Activated CD8-positive, alpha-beta memory T cell treated with anti-CD3 and anti-CD28 coated beads, Interleukin-2, amount 50 U/mL, for 1 hour (primary cell): ENCODE measurements around the gene CLCNKA.
"Not testable (repeated sequence)": the region's sequence is repeated elsewhere in the genome, so short reads cannot be mapped to it uniquely, and the experiment has no call there.

Source experiments
- DNase-seq: peaks from one replicate; pipeline ENCODE4 v3.0.0-alpha.2; 2020; ENCODE audit errors: extremely low read depth

Gene CLCNKA

DNA sequence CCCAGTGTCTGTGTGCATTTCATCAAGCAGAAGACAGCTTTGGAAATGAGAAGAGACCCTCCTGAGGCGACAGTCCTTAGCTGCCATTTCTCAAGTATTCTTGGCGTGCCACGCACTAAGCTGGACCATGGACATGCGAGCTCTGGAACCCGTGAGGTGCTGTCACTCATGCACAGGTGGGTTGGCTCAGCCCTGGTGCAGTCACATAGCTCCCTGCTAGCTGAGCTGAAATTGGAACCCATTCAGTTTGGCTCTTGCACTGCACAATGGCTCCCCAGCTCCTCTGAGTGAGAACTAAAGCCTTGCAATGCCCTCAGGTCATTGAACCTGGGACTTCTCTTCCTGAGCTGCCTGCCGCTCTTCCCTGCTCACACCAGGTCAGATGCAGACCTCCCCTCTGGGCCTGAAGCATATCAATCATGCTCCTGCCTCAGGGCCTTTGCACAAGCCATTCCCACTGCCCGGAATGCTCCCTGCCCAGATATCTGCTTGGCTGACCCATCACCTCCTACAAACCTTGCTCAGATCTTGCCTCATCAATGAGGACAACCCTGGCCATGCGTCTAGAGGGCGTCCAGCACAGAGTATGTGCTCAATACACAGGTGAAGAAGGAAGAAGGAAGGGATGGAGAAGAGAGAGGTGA, 24.1 kb upstream of the CLCNKA start:
- DNase-seq, result no peak

DNA sequence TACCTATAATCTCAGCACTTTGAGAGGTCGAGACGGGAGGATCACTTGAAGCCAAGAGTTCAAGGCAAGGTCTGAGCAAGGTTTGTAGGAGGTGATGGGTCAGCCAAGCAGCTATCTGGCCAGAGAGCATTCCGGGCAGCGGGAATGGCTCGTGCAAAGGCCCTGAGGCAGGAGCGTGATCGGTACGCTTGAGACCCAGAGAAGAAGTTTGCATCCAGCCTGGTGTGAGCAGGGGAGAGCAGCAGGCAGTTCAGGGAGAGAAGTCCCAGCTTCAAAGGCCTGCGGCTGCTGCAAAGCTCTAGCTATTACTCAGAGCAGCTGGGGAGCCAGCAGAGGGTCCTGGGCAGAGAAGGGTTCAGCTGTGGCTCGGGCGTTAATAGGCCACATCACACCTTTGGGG, 22.9 kb upstream of the CLCNKA start:
- no peak for DNase-seq

DNA sequence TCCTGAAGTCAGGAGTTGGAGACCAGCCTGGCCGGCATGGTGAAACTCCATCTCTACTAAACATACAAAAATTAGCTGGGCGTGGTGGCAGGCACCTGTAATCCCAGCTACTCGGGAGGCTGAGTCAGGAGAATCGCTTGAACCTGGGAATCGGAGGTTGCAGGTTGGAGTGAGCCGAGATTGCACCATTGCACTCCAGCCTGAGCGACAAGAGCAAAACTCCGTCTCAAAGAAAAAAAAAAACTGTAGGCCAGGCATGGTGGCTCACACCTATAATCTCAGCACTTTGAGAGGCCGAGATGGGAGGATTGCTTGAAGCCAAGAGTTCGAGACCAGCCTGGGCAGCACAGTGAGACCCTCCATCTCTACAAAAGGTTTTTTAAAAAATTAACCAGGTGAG, 20.6 kb upstream of the CLCNKA start:
- DNase-seq, result not testable (repeated sequence)

DNA sequence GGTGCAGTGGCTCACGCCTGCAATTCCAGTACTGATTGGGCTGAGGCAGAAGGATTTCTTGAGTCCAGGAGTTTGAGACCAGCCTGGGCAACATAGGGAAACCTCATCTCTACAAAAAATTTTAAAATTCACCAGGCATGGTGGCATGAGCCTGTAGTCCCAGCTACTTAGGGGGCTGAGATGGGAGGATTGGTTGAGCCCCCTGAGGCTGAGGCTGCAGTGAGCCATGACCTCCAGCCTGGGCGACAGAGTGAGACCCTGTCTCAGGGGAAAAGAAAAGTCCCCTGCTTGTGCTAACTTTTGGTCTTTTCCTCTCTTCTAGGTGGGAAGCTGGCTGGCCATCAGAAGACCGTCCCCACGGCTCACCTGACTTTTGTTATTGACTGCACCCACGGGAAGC, 16.2 kb upstream of the CLCNKA start:
- no peak for DNase-seq

DNA sequence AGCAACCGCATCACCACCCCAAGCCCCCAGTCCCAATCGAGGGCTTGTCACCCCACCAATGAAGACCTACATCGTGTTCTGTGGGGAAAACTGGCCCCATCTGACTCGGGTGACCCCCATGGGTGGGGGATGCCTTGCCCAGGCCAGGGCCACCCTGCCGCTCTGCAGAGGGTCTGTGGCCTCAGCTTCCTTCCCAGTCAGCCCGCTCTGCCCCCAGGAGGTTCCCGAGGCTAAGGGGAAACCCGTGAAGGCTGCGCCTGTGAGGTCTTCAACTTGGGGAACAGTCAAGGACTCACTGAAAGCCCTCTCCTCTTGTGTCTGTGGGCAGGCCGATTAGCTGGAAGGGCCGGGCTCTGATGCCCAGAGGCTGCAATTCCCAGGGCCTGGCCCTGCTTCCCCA, 15.8 kb upstream of the CLCNKA start:
- no peak for DNase-seq

DNA sequence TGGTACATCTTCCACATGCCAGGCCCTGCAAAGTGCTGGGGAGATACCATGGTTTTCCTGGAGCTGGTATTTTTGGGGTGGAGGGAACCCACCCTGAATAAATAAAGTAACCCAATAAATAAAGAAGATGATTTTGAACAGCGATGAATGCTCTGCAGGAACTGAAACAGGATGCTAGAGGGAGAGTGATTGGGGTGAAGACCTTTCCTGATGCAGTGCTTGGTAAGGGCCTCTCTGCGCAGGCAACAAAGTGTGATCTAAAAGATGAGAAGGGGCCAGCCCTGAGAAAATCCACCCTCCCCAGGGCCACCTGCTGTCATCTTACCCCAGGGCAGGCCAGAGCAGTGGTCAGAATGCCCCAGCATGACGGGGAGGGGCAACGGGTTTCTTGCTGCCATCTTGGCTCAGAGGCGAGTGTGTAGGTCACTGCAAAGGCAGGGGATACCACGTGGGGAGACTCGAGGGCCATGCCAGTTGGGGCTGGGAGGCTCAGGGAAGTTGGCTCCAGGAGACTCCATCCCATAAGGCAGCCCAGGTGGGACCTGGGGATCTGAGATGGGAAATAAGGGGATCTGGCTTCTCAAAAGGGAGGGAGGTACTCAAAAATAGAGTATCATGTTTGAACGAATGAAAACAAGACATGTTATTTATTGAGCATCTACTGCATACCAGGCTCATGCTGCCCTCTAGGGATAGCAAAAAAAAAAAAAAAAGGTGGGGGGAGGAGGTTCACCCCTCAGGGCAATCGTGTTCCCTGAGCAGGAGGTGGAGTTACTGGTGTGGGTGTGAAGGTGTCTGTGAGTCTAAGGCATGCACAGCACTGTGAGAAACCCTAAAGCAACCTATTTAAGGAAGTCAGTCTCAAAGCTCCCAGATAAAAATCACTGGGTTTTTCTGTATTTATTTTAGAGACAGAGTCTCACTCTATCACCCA, 15.0 kb upstream of the CLCNKA start:
- DNase-seq, result no peak

DNA sequence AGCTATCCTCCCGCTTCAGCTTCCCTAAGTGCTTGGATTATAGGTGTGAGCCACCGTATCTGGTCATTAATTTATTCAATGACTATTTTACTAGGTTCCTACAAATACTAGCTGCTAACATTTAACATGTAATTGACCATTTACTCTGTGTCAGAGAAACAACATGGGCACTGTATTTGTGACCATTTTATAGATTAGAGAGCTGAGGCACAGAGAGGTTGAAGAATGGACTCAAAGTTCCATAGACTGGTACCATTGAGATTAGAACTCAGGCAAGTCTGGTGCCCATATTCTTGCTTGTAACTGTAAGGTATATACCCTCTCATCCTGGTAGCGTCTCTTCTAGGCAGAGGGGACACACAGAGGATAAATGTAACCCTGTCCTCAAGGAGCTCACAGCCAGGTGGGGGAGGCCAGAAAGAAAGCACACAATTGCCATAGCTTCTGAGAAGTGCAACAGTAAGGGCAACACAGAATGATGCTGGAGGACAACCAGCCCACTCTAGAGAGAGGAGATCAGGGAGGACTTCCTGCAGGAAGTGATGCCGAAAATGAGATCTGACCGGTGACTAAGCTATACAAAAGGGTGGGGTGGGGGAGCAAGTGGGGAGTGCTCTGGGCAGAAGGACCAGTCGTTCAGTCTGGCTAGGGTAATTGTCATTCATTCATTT, 14.0 kb upstream of the CLCNKA start:
- no peak for DNase-seq

DNA sequence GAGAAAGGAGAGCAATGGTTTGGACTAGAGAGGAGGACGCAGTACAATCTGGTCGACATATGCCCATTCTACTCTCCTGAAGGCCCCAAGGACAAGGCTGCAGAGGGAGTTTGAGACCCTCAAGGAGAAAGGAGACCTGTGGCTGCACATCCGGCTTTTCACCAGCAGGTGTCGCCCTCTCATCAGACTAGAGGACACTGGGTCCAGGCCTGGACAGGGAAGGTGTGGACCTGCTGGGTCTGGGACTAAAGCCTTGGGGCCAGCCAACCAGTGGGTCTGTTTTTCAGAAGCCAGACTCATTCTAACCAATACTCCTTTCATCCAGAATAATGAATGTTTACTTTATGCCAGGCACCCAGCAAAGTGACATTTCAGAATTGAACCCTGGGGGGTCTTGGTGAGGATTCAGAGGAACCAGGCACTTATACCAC, 12.8 kb upstream of the CLCNKA start:
- DNase-seq, result peak; percentile 20

DNA sequence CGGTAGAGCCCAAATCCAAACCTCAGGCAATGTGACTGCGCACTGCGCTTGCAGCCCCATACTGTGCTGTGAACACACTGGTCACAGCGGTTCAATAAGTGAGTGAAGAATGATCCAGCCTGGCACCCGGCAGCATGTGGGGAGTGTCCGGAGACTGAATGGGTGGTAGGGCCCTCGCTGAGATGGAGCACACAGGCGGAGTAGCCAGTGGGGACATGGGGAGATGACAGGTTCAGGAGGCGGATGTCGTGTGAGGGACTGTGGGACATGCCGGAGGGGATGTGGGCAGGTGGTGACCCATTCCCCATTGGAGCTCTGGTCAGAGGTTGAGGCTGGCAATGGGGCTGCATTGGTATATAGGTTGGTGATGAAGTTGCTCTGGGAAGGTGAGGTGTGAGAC, 12.2 kb upstream of the CLCNKA start:
- DNase-seq, result no peak

DNA sequence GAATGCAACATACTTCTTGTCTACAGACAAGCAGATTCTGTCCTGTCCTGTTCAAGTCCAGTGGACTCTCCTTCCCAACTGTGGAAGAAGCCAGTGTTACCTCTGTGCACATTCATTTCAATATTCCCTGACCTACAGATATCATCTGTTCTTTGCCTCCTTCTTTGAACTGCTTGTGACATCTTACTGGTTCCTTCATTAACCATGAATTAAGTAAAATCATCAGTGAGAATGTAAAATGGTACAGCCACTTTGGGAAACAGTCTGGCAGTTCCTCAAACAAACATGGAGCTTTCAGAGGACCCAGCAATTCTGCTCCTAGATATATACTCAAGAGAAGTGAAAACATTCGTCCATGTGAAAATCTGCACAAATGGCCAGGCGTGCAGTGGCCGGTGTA, 11.0 kb upstream of the CLCNKA start:
- no peak for DNase-seq

DNA sequence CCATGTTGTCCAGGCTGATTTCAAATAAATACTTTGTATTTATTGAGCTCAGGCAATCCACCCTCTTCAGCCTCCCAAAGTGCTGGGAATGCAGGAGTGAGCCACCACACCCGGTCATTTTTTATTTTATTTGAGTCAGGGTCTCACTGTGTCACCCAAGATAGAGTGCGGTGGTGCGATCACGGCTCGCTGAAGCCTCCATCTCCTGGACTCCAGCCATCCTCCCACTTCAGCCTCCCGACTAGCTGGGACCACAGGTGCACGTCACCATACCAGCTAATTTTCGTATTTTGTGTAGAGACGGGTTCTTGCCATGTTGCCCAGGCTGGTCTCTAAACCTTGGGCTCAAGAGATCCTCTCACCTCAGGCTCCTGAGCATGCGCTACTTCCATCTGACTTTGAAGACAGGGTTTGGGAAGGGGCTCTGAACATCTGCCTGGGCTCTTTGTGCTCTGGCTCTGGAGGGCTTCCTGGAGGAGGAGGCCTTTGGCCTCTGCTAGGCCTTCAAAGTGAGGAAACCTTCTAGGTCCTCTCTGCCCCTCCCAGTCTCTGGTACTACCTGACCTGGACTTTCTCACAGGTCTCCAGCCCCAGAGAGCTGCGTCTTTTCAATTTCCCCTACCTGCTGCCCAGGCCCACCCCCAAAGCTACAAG, 9.8 kb upstream of the CLCNKA start:
- DNase-seq, result no peak

DNA sequence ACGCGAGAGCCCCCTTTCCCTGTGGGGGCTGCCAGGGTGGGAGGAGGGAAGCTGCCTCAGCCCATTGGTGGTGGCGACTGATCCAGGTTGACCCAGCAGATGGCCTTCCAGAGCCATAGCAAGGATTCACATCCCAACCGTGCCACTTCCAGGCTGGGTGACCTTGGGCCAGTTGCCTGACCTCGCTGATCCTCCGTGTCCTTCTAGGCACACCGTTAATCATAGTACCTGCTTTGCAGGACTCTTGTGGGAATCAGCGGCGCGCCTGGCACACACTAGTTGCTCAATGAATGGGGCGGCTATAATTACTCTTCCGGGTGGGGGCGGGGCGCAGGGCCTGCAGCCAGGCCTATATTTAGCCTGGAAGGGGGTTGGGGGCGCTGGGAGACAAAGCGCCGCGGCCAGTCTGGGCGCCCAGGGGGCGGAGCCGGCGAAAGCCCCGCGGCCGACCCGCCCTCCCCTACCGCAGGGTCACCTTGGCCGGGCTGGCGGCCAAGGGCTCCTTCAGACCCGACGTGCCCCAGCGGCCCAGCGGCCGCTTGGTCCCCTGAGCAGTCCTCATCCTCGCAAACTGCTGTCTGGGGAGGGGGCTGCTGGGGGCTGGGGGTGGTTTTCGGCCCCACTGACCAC, 9.1 kb upstream of the CLCNKA start:
- no peak for DNase-seq

DNA sequence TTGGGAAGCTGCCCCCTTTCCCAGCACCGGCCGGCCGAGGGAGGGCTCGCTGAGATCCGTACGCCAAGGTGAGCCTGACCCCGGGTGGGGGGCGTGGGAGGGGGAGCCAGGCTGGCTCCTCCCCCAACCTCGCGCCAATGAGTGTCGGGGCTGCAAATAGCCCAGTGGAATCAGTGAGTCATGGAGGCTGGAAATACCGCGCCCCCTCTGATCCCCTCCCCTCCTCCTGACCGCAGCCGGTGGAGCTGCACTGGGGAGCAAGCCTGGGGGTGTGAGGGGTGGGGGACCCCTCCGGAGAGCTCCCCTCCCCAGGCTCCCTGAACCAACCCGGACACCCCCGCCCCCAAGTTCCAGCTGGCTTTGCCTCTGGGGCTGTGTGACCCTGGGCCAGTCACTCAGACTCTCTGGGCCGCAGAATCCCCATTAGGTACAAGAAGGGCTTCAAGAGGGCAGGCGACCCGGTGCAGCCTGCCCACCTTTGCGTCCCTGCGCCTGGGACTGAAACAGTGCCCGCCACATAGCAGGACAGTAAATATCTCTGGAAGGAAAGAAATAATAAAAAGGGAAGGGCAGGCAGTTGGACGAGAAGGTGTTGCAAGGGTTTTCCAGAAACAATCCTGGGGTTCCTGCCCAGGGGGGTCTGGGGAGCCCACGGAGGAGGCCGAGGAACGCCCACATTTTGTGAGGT, 8.5 kb upstream of the CLCNKA start:
- peak; percentile 28 for DNase-seq

DNA sequence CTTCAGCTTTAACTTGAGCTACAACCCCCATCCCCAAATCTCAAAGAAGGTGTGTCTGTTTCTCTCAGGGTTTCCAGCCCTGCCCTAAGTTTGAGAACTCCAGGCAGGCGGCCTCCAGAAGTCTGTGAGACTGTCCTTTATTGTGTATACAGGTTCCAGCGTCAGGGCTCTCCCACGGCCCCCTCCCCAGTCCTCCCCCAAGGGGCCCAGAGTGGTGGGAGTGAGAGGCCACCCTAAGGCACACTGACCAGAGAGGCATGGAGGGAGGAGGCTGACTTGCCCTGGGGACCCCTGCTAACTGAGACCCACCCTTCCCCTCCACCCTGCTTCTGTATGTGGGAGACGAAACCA, 8.0 kb upstream of the CLCNKA start:
- no peak for DNase-seq

DNA sequence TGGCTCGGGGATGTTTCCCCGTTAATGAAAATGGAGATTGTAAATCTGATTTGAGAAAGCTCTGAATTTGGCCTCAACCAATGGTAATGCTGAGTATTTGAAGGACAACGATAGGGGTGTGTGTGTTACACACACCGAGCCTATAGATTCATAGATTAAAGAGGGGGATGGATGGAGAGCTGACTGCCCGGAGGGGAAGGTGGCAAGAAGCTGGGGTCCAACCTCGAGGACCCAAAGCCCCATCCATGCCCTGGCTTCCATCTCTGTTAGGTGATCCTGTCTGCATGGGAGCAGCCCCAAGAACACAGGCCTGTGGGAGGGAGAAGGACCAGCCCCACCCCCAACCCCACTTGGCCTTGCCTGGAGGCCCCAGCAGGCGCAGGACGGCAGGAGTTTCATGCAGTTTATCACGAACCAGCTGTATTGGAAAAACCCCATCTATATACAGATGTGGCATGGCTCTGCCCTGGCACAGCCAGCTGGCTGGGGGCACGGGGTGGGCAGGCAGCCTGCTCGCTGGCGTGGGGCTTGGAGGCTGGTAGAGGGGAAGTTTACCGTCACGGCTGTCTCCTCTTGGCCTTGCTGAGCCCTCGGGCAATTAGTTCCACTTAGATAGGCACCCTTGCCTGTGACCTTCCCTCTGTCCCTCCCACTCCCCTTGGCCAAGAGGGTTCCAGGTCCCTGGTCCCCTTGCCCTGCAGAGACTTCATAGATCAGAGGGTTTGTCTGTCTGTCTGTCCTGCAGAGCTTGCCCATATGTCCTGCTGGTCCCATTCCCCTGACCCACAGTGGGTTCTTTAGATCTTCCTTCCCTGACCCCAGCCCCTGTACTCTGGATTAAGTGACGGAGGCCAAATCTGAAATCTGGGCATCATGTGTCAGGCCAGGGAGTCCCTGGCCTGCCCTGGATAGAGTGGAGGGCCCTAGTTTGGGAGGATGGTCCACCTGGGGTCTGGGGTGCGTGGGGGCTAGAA, 7.0 kb upstream of the CLCNKA start:
- no peak for DNase-seq

DNA sequence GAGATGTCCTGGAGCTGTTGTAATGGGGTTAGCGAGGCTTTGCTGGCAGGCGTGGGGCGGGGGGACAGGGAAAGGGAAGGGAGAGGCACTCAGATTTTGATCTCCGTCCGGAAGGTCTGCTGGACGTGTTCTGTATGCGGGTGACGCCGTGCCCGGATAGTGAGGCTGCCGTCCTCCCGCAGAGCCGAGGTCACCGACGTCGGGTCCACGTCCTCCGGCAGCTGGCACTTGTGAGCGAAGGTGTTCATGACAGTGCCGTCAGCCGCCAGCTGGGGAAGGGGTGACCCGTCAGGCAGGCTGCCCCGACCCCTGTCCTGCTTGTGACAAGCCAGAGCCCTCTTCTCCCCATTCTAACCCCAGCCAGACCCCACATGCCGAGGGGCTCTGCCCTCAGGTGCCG, 6.3 kb upstream of the CLCNKA start:
- no peak for DNase-seq

DNA sequence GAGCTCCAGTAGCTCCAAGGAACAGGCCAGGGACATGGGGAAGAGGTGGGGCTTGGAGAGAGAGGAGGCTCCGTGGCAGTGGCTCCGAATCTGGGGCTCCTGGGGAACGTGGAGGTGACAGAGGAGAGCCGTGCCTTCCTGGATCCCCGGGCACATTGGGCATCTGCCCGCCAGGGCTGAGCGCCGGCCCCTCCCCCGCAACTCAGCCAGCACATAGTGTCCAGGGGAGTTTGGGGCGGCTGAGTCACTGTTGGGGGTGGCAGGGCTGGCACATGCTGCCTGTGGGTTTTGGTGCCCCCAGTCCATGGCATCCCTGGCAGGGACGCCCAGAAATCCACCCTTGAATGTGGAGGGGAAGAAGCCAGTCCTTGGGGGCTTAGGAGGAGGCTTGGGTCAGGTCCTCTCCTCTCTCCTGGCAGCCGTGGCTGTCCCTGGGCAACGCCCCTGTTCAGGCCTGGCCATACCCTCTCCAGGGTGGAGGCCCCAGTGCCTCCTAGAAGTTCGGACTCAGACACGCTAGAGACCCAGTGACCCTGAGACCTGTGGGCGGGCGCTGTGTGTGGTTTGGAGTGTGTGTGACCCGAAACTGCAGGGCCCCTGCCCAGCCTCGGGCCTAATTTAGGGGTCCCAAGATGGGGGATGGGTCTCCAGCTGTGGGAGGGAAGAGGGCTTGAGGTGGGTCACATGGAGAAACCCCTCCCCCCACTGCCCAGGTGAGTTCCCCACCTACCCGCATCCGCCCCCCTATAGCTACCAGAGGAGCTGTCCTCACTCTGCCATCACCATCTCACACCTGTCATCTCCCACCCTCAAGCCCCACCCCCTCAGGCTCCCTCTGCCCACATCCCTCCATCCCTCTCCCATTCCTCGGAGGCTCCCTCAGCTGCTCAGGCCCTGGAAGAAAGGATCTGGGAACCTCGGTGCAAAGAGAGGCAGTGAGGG, 5.6 kb upstream of the CLCNKA start:
- DNase-seq, result no peak

DNA sequence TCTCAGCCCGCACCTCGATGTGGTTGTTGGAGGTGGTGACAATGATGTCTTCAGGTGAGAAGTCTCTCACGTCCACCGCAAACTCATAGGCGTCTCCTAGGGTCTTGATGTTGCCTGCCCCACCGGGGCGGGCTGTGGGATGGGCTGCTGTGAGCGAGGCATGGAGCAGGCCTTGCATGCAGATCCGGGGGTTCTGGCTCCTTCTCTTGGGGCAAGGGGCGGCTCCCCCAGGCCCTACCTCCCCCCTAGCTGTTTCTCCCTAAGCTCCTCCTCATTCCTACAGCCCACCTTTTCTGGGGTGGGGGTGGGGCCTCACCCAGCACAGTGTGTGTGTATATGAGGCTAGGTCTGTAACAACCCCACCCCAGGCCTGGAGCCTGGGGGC, 4.8 kb upstream of the CLCNKA start:
- no peak for DNase-seq
